A549 treated with ZK216348 at 1 μM for 4 hours (cell line): Measurements from ENCODE around the gene MRPL22. TPM values are rescaled to one million over a fixed set of nuclear protein-coding genes. Genes with fewer than 3 reads are reported as not detected.

Experiments used
- total RNA-seq: library from RNA; stranded (reverse); fragments of 200-300 nt; extraction: Qiagen RNA extraction; gene quantifications from 5 replicates; pipeline ENCODE4 v1.2.3, GENCODE V29; 2022; ENCODE audit warnings: low read depth

The MRPL22 gene
- 55.1 to 65.6 TPM (median 60.7 TPM) in 5 replicates for total RNA-seq

GRCh38 chr5:154940772-154941620 is at the start of gene MRPL22:
Gene MRPL22 (plus strand): TSS chr5:154941073. CDS start chr5:154941111, 38 bp downstream.

GRCh38 chr5:154937718-154938466 is 3.0 kb upstream of the MRPL22 start, which contains the start of gene GEMIN5:
Gene GEMIN5 (minus strand): TSS chr5:154938211. CDS start chr5:154938133, 78 bp downstream.

GRCh38 chr5:155013526-155013925 is 72.7 kb downstream of the MRPL22 start, which contains the start of gene KIF4B:
Gene KIF4B (plus strand): TSS chr5:155013755. CDS start chr5:155013860, 105 bp downstream.

Other genes starting within 250 kb of the MRPL22 start
- gene LARP1, start 185.7 kb upstream of the MRPL22 start, total RNA-seq: 120 to 169 TPM (median 125 TPM) in 5 replicates
- gene FAXDC2, start 90.5 kb upstream of the MRPL22 start, total RNA-seq: 0.05 to 0.27 TPM (median 0.09 TPM) in 4 of 5 replicates, not detected in the other
- gene CNOT8, start 82.4 kb upstream of the MRPL22 start, total RNA-seq: 25.7 to 38.4 TPM (median 36.5 TPM) in 5 replicates
- gene GEMIN5, start 2.9 kb upstream of the MRPL22 start, total RNA-seq: 21.6 to 25.0 TPM (median 22.4 TPM) in 5 replicates
- not detected in 5 replicates for gene KIF4B, start 72.7 kb downstream of the MRPL22 start, total RNA-seq